ENCODE measurements around the gene AOC2.

DNA sequence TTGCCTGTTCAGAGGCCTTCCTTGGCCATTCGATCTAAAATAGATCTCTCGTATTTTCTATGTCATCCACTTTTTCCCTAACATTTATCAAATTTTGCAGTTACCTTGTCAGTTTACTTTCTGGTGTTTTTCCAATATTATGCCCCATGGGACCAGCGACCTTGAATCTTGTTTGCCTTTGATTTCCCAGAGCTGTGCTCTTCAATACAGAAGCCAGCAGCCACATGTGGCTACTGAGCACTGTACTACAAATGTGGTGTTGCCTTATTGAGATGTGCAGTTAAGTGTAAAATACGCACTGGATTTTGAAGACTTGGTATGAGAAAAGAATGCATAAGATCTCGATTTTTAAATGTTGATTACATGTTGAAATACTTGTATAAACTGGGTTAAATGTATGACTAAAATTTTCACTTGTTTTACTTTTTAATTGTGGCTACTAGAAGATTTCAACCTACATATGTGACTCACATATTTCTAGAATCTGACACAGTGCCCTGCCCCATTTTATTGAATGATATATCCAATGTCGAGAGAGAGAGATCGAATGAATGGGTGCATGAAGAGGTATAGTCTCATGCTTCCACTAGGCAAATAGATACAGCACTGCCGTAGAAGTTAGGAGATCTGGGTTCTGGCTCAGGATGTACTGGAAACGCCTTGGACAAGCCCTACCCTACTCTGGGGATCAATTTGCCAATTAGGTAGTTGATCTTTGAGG lies 12.0 kb upstream of the AOC2 start:
- no peak for TF ChIP-seq POLR2A (IDR thresholded peaks at IDR 0.05)
- TF ChIP-seq, protein P1, sequence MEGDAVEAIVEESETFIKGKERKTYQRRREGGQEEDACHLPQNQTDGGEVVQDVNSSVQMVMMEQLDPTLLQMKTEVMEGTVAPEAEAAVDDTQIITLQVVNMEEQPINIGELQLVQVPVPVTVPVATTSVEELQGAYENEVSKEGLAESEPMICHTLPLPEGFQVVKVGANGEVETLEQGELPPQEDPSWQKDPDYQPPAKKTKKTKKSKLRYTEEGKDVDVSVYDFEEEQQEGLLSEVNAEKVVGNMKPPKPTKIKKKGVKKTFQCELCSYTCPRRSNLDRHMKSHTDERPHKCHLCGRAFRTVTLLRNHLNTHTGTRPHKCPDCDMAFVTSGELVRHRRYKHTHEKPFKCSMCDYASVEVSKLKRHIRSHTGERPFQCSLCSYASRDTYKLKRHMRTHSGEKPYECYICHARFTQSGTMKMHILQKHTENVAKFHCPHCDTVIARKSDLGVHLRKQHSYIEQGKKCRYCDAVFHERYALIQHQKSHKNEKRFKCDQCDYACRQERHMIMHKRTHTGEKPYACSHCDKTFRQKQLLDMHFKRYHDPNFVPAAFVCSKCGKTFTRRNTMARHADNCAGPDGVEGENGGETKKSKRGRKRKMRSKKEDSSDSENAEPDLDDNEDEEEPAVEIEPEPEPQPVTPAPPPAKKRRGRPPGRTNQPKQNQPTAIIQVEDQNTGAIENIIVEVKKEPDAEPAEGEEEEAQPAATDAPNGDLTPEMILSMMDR (IDR thresholded peaks at IDR 0.05): no peak
- no peak for TF ChIP-seq EP300 (IDR thresholded peaks at IDR 0.05)
